ENCODE data around the gene PRKN. TPM values are rescaled to one million over a fixed set of nuclear protein-coding genes. Genes with fewer than 3 reads are reported as not detected.
A peak's percentile ranks its signal among the peaks of the same experiment; 100 is the strongest.

Gene PRKN
- polyA plus RNA-seq, 6 donors from 2014 or later: 1.4 to 9.3 (median 3.6) TPM

- no peaks in the 10 kb centered on the region for H3K27me3 Mint-ChIP-seq
- DNase-seq (no peak), ATAC-seq (ENCODE audit: low read depth in 2 of 2) (no peak)
- H3K4me1 Mint-ChIP-seq: no peaks in the 10 kb centered on the region
- no peak overlapping the region for H3K27ac Mint-ChIP-seq
- H3K36me3 Mint-ChIP-seq: no peaks in the 10 kb centered on the region
- no peaks in the 10 kb centered on the region for H3K9me3 Mint-ChIP-seq
- no peak overlapping the region for H3K4me3 Mint-ChIP-seq
Observed at GRCh38 chr6:161772176-161772575, 955.4 kb downstream of the PRKN start.

DNA sequence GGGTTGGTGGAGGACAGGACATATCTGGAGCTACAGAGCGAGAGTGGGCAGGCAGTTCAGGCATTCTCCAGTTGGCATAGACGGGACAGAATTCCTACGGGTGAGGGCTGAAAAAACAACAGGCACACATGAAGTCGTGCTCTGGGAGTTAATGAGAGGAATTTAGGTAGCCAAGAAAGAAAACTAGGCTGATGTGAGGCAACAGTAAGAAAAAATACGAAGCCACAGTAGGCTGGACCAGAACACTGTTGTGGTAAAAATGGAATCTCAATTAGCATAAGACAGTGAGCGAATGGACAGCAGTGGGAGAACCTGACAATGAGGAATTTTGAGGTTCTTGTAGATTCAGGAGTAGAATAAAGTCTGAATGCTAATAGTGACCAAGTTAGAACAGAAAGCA is 965.6 kb downstream of the PRKN start:
- Mint-ChIP-seq H3K27ac (no peak overlapping the region), H3K4me3 (no peak overlapping the region), H3K4me1 (no peaks in the 10 kb centered on the region), H3K27me3 (no peaks in the 10 kb centered on the region), H3K9me3 (peaks cover 0 to 13% (median 7%) of the 10 kb centered on the region in 7 donors), H3K36me3 (no peaks in the 10 kb centered on the region)
- ATAC-seq (ENCODE audit: low read depth in 2 of 2) (no peak), DNase-seq (no peak)

- H3K4me3 Mint-ChIP-seq: no peak overlapping the region
- H3K36me3 Mint-ChIP-seq: no peaks in the 10 kb centered on the region
- peaks cover 0 to 4% (median 0%) of the 10 kb centered on the region in 7 donors for H3K9me3 Mint-ChIP-seq
- no peaks in the 10 kb centered on the region for H3K27me3 Mint-ChIP-seq
- DNase-seq (no peak), ATAC-seq (ENCODE audit: low read depth in 2 of 2) (no peak)
- H3K4me1 Mint-ChIP-seq: no peaks in the 10 kb centered on the region
- no peak overlapping the region for H3K27ac Mint-ChIP-seq
Observed at GRCh38 chr6:161755080-161755479, 972.5 kb downstream of the PRKN start.

GRCh38 chr6:161750686-161751085 is 976.9 kb downstream of the PRKN start:
- peaks cover 0 to 2% (median 0%) of the 10 kb centered on the region in 7 donors for H3K9me3 Mint-ChIP-seq
- no peak overlapping the region for H3K4me3 Mint-ChIP-seq
- H3K36me3 Mint-ChIP-seq: no peaks in the 10 kb centered on the region
- H3K27me3 Mint-ChIP-seq: no peaks in the 10 kb centered on the region
- no peak for ATAC-seq (ENCODE audit: low read depth in 2 of 2)
- H3K4me1 Mint-ChIP-seq: no peaks in the 10 kb centered on the region
- DNase-seq: no peak
- H3K27ac Mint-ChIP-seq: no peak overlapping the region

DNA sequence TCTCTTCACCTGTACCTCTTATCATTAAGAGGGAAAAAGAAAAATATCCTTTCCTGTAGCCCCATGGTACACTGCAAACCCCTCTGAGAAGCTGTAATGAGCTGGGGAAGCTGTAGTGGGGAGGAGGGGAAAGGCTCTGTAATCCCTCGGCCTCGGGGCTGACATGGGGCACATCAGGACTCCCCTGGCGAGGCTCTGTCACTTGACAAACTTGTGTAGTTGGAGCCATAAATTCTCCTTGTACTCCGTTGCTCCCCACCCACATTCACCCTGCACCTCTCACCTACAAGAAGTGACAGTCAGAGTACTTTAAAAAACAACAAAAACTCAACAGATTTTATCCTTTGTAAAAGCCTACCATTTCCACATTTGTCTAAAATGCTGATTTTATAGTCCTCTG is 978.0 kb downstream of the PRKN start:
- Mint-ChIP-seq H3K4me1 (no peaks in the 10 kb centered on the region), H3K27me3 (no peaks in the 10 kb centered on the region), H3K9me3 (peaks cover 0 to 2% (median 0%) of the 10 kb centered on the region in 7 donors), H3K4me3 (no peak overlapping the region), H3K27ac (no peak overlapping the region), H3K36me3 (no peaks in the 10 kb centered on the region)
- ATAC-seq (ENCODE audit: low read depth in 2 of 2) (no peak), DNase-seq (no peak)

DNA sequence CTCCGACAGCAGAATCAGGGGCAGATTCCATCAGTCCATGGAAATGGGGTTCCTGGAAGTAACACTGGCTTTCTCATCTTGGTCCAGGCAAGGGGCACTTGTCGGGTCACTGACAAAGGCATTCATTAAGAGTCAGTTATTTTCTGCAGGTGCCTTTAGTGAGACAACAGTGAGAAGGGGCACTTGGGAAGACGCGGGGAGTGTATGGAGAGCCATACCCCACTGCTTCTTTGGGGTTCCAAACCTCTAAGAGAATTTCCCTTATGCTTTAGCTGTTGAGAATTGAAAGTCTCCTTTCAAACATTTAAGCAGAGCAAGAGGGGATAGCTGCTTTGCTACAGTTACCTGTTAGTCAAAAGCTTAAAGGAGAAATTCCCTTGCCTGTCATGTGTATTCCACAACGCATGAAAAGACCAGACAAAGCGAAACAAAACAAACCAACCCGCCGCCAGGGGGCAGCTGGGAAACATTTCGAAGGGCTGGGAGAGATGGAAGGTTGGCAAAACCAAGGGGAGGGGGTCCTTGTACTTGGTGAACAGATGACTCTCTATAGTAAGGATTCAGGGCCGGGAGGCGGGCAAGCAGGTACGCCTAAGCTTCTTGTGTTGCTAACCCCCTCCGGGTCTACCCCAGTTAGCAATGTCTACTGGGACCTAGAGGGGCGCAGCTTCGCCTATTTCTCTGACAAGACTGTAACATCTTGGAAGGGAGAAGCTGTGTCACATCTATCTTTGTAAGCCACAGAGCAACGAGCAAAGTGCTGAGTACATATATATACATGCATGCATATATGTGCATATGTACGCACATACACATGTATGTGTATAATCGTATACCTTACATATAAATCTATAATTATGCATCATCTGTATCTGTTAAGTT is 978.8 kb downstream of the PRKN start:
- Mint-ChIP-seq H3K4me1 (no peaks in the 10 kb centered on the region), H3K27ac (no peak overlapping the region), H3K4me3 (no peak overlapping the region), H3K27me3 (no peaks in the 10 kb centered on the region), H3K9me3 (peaks cover 0 to 2% (median 0%) of the 10 kb centered on the region in 7 donors), H3K36me3 (no peaks in the 10 kb centered on the region)
- ATAC-seq (ENCODE audit: low read depth in 2 of 2): no peak
- no peak for DNase-seq

GRCh38 chr6:161747506-161747905 is 980.1 kb downstream of the PRKN start:
- no peak overlapping the region for H3K4me3 Mint-ChIP-seq
- no peak for DNase-seq
- no peaks in the 10 kb centered on the region for H3K4me1 Mint-ChIP-seq
- H3K9me3 Mint-ChIP-seq: peaks cover 0 to 3% (median 0%) of the 10 kb centered on the region in 7 donors
- H3K27ac Mint-ChIP-seq: no peak overlapping the region
- no peak for ATAC-seq (ENCODE audit: low read depth in 2 of 2)
- no peaks in the 10 kb centered on the region for H3K36me3 Mint-ChIP-seq
- no peaks in the 10 kb centered on the region for H3K27me3 Mint-ChIP-seq

DNA sequence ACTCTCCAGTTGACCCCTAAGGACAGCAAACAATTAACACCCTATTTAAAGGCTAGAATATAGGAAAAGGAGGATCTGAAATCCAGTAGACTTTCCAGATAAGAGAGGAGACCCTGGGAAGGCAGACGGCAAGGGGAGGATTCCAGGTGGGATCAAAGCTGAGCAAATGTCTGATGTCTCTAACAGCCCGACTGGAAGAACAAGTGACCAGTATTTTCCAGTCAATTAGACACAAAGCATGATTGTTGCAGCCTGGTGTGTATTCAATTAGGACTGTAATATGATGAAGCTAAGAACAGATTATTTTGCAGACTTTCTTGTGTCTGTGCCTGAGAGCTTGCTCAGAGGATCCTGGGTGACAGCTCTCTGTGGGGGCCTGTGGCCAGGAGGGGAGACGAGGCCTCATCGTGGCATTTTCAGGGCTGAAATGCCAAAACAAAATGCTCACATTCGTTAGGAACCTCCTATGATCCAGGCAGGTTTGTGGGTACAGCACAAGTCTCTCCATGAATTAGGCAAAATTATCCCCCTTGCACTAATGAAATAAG is 981.9 kb downstream of the PRKN start:
- no peaks in the 10 kb centered on the region for H3K27me3 Mint-ChIP-seq

GRCh38 chr6:161745128-161745527 is 982.4 kb downstream of the PRKN start:
- Mint-ChIP-seq H3K4me1 (no peaks in the 10 kb centered on the region), H3K27ac (no peak overlapping the region), H3K27me3 (no peaks in the 10 kb centered on the region), H3K36me3 (no peaks in the 10 kb centered on the region), H3K9me3 (peaks cover 0 to 4% (median 0%) of the 10 kb centered on the region in 7 donors), H3K4me3 (no peak overlapping the region)
- no peak for ATAC-seq (ENCODE audit: low read depth in 2 of 2)
- DNase-seq: no peak

More for the DNA sequence above, 981.9 kb downstream of the PRKN start:
- ATAC-seq (ENCODE audit: low read depth in 2 of 2): no peak
- no peak overlapping the region for H3K27ac Mint-ChIP-seq
- H3K36me3 Mint-ChIP-seq: no peaks in the 10 kb centered on the region
- H3K4me1 Mint-ChIP-seq: no peaks in the 10 kb centered on the region
- no peak overlapping the region for H3K4me3 Mint-ChIP-seq
- no peak for DNase-seq
- peaks cover 0 to 2% (median 0%) of the 10 kb centered on the region in 7 donors for H3K9me3 Mint-ChIP-seq

- no peak for DNase-seq
- ATAC-seq (ENCODE audit: low read depth in 2 of 2): no peak
- H3K36me3 Mint-ChIP-seq: no peaks in the 10 kb centered on the region
Observed at GRCh38 chr6:161744211-161745067, 983.1 kb downstream of the PRKN start.

DNA sequence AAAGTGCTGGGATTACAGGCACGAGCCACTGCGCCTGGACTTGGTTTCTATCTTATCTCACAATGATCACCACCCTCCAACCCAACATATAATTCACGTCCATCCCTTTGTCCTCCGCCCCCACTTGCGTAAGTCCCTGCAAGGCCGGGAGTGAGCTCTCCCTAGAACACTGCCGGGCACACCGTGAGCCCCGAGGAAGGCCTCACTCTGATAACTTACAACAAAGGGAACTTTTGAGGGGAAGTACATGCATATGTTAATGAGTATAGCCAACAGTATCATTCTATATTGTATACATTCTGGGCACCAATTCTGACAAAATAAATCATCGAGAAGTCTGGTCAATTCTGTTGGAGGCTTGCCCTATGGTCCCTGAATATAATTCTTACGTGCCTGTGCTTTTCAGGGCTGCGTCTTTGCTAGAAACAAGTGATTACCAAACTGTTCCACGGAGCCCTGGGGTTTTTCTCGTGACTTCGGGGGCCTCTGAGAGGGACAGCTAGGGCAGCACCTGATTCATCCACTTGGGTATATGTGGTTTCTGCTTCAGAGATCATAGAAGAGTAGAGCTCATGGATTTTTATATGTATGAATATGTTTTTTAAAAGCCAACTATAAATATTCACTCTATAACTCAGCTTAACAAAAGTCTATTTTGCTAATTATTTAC is 983.9 kb downstream of the PRKN start:
- Mint-ChIP-seq H3K36me3 (no peaks in the 10 kb centered on the region), H3K4me3 (no peak overlapping the region), H3K27me3 (no peaks in the 10 kb centered on the region), H3K27ac (peak overlapping the region in 1 of 6 donors; percentile 53), H3K9me3 (peaks cover 0 to 4% (median 0%) of the 10 kb centered on the region in 7 donors), H3K4me1 (no peaks in the 10 kb centered on the region)
- no peak for ATAC-seq (ENCODE audit: low read depth in 2 of 2)
- no peak for DNase-seq

More at GRCh38 chr6:161744211-161745067, 983.1 kb downstream of the PRKN start:
- Mint-ChIP-seq H3K27me3 (no peaks in the 10 kb centered on the region), H3K27ac (no peak overlapping the region), H3K9me3 (peaks cover 0 to 4% (median 0%) of the 10 kb centered on the region in 7 donors), H3K4me3 (no peak overlapping the region), H3K4me1 (no peaks in the 10 kb centered on the region)

DNA sequence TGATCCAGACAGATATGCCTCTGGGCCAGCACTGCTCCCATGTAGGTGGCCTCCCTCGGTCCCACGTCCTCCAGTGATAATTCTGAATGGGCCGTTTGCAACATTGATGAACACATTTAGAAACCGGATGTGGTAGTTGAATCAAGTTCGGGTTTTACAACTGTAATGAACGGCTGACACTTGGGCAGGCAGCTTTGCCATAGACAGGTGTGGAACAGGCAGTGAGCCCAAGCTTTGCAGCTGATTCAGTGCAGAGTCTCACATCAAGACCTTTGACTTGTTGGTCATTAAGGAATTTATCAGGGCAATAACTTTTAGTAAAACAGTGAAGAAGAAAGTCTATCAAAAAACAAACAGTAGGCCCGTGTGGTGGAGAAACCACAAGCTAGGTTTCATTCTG is 987.1 kb downstream of the PRKN start:
- DNase-seq: no peak
- H3K27ac Mint-ChIP-seq: peak overlapping the region in 1 of 6 donors; percentile 39
- no peaks in the 10 kb centered on the region for H3K27me3 Mint-ChIP-seq
- H3K36me3 Mint-ChIP-seq: no peaks in the 10 kb centered on the region
- H3K4me1 Mint-ChIP-seq: no peaks in the 10 kb centered on the region
- H3K4me3 Mint-ChIP-seq: peak overlapping the region in 1 of 8 donors; percentile 17
- H3K9me3 Mint-ChIP-seq: peaks cover 0 to 4% (median 0%) of the 10 kb centered on the region in 7 donors
- no peak for ATAC-seq (ENCODE audit: low read depth in 2 of 2)

DNA sequence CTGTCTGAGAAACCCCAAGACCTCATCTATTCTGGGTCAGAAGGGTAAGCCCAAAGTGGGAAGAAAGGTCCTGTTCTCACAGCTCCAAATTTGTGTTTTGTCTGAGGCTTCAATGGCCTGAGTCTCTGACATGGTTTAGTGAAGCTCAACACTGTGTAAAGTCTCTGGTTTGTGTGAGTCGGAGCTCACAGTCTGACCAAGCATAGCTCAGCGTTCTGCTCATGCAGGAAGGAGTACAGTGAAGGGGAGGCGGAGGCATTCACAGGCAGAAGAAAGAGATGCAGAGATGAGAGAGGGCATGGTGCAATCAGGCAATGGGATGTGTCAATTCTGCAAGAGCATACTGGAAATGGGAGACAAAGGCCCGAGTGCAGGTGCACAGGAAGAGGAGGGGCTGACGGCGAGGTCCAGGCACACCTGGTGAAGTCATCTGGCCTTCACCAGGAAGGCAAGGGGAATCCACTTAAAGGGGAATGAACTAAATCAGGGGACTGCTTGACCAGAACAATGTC is 990.7 kb downstream of the PRKN start:
- Mint-ChIP-seq H3K27me3 (no peaks in the 10 kb centered on the region), H3K36me3 (no peaks in the 10 kb centered on the region), H3K9me3 (peaks cover 0 to 4% (median 1%) of the 10 kb centered on the region in 7 donors), H3K4me3 (no peak overlapping the region), H3K27ac (no peak overlapping the region), H3K4me1 (no peaks in the 10 kb centered on the region)
- no peak for DNase-seq
- no peak for ATAC-seq (ENCODE audit: low read depth in 2 of 2)

Data from naive B cell (primary cell).